Endothelial cell of umbilical vein (primary cell): Measurements from ENCODE around the gene ODAD4.
A peak's percentile ranks its signal among the peaks of the same experiment; 100 is the strongest.

ENCODE experiments used
- CTCF ChIP-seq, 2 donors: IDR thresholded peaks; 1 replicate in 1 of 2; 2 replicates in 1 of 2; pipeline ENCODE4 v1.5.1; 2011; ENCODE audit warnings: low read length in 2 of 2, mild to moderate bottlenecking in 2 of 2, moderate library complexity in 2 of 2, control low read depth in 1 of 2, inconsistent platforms in 1 of 2, low read depth in 1 of 2; ENCODE audit not compliant: insufficient read depth in 1 of 2; ENCODE audit errors: extremely low read depth in 1 of 2
- EZH2 ChIP-seq: IDR thresholded peaks from 2 replicates; pipeline ENCODE4 v1.6.1; 2012; ENCODE audit warnings: borderline replicate concordance, low read depth, mild to moderate bottlenecking, moderate library complexity, low read length, inconsistent platforms; ENCODE audit not compliant: severe bottlenecking
- FOS ChIP-seq: IDR thresholded peaks from 2 replicates; pipeline ENCODE4 v1.6.1; 2011; ENCODE audit warnings: mild to moderate bottlenecking, low read length, moderate library complexity, borderline replicate concordance; ENCODE audit not compliant: insufficient read depth
- MAX ChIP-seq: IDR thresholded peaks from 2 replicates; pipeline ENCODE4 v1.6.1; 2011; ENCODE audit not compliant: insufficient read depth, insufficient read length
- MYC ChIP-seq: IDR thresholded peaks from one replicate; pipeline ENCODE4 v1.6.1; 2011; ENCODE audit warnings: mild to moderate bottlenecking, low read depth, low read length
- POLR2A ChIP-seq: IDR thresholded peaks from 2 replicates; pipeline ENCODE4 v1.6.1; 2012; ENCODE audit warnings: low read depth, mild to moderate bottlenecking, control low read depth, low read length
- POLR2AphosphoS5 ChIP-seq: IDR thresholded peaks from 2 replicates; pipeline ENCODE4 v1.6.1; 2012; ENCODE audit warnings: low read depth, mild to moderate bottlenecking, control low read depth, low read length, moderate library complexity; ENCODE audit not compliant: insufficient read depth

GRCh38 chr17:41959336-41960095, 29.1 kb downstream of the ODAD4 start:
- peak; percentile 20 to 51 for TF ChIP-seq CTCF (IDR thresholded peaks at IDR 0.05; ENCODE audit: extremely low read depth in 1 of 2, insufficient read depth in 1 of 2, low read depth in 1 of 2, low read length in 2 of 2)
- TF ChIP-seq POLR2A = no peak
- no peak for TF ChIP-seq EZH2
- no peak for TF ChIP-seq POLR2AphosphoS5
- no peak for TF ChIP-seq MAX
- no peak for TF ChIP-seq MYC
- no peak for TF ChIP-seq FOS
